Measurements from ENCODE around the gene GCK. TPM values are rescaled to one million over a fixed set of nuclear protein-coding genes. Genes with fewer than 3 reads are reported as not detected.

The GCK gene
- total RNA-seq, 1 donor from 2014 or later: 1.7 TPM

DNA sequence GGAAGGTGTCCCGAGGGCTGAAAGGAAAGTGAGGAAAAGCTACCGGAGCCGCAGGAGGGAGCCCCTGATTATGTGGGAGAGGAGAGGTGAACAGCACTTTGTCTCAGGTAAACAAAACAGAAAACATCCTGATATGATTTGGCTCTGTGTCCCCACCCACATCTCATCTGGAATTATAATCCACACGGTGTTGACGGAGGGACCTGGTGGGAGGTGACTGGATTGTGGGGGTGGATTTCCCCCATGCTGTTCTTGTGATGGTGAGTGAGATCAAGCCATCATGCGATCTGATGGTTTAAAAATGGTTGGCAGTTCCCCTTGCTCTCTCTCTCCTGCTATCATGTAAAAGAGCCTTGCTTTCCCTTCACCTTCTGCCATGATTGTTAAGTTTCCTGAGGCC is 68.8 kb downstream of the GCK start:
- H3K36me3 ChIP-seq: peaks cover 0 to 35% of the 10 kb centered on the region in 2 donors
- intact Hi-C loops (cut with DNase I): no loop called here
- H3K27ac ChIP-seq: no peak overlapping the region
- TF ChIP-seq POLR2A (IDR thresholded peaks at IDR 0.05) (no peak), POLR2AphosphoS5 (IDR thresholded peaks at IDR 0.05; ENCODE audit: insufficient read depth in 1 of 2, low read depth in 1 of 2) (no peak)
- TF ChIP-seq, protein P1, sequence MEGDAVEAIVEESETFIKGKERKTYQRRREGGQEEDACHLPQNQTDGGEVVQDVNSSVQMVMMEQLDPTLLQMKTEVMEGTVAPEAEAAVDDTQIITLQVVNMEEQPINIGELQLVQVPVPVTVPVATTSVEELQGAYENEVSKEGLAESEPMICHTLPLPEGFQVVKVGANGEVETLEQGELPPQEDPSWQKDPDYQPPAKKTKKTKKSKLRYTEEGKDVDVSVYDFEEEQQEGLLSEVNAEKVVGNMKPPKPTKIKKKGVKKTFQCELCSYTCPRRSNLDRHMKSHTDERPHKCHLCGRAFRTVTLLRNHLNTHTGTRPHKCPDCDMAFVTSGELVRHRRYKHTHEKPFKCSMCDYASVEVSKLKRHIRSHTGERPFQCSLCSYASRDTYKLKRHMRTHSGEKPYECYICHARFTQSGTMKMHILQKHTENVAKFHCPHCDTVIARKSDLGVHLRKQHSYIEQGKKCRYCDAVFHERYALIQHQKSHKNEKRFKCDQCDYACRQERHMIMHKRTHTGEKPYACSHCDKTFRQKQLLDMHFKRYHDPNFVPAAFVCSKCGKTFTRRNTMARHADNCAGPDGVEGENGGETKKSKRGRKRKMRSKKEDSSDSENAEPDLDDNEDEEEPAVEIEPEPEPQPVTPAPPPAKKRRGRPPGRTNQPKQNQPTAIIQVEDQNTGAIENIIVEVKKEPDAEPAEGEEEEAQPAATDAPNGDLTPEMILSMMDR (IDR thresholded peaks at IDR 0.05): no peak
- DNase-seq (ENCODE audit: extremely low spot score in 2 of 2): no peak
- peaks cover 26% of the 10 kb centered on the region for H3K4me1 ChIP-seq
- H3K27me3 ChIP-seq: no peaks in the 10 kb centered on the region
- H3K4me3 ChIP-seq: no peak overlapping the region
- no peaks in the 10 kb centered on the region for H3K9me3 ChIP-seq

DNA sequence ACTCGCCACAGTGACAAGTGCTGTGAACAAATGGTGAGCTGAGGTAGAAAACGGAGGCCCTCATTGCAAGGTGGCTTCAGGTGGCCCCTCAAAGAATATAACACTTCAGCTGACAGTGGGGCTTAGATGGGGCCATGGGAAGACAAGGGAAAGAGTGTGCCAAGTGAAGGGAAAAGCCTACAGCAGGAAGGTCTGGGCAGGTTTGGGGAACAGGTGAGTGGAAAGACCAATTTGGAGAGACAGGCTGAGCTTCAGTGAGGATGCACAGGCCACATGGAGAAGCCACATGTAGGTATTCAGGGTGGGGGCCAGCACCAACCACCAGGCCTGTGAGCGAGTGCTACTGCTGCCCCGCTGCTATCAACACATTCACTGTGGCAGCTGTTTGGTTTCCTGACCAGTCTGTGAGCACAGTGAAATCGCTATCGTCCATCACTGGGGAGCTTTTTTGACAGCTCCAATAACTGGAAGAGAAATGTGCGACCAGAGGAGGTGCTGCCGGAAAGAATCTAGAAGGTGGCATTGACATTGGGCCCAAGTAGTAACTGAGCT is 69.3 kb downstream of the GCK start:
- Histone ChIP-seq H3K9me3 (no peaks in the 10 kb centered on the region), H3K36me3 (peaks cover 0 to 40% of the 10 kb centered on the region in 2 donors), H3K27me3 (no peaks in the 10 kb centered on the region), H3K27ac (no peak overlapping the region), H3K4me1 (peaks cover 26% of the 10 kb centered on the region), H3K4me3 (no peak overlapping the region)
- TF ChIP-seq POLR2AphosphoS5 (IDR thresholded peaks at IDR 0.05; ENCODE audit: insufficient read depth in 1 of 2, low read depth in 1 of 2) (no peak), POLR2A (IDR thresholded peaks at IDR 0.05) (no peak)
- TF ChIP-seq, protein P1 (IDR thresholded peaks at IDR 0.05): no peak
- DNase-seq (ENCODE audit: extremely low spot score in 2 of 2): no peak
- intact Hi-C loops (cut with DNase I): loop anchor here (5.0 kb wide), 1 partner anchor 43 kb away; no protein-coding TSS in a partner anchor

DNA sequence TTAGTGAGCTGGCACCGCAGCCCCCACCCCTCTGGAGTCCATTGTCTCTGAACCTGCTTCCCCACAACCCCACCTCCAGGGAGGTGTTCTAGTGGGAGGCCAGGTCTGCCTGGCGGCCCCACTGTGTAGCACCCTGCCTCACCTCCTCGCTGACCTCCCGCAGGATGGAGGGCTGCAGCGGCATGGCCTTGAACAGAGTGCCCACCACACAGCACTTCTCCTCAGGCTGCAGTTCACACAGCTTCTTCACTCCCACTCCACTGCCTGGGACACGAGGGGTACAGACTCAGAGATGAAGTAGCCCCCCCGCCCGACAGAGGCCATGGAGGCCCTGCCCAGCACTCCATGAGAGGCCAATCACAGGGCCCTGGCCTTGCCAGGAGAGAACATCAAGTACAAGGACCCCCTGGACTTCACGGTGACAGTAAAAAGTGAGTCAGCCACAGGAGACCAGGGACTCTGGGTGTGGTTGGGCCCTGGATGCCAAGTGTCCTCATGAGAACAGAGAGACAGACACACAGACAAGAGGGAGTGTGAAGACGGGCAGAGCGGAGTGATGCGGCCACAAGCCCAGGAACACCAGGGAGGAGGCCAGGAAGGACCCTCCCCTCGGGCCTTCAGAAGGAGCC is 71.3 kb downstream of the GCK start:
- Histone ChIP-seq H3K27ac (no peak overlapping the region), H3K9me3 (no peaks in the 10 kb centered on the region), H3K4me3 (no peak overlapping the region), H3K4me1 (peaks cover 25% of the 10 kb centered on the region), H3K36me3 (peaks cover 0 to 60% of the 10 kb centered on the region in 2 donors), H3K27me3 (no peaks in the 10 kb centered on the region)
- no peak for DNase-seq (ENCODE audit: extremely low spot score in 2 of 2)
- intact Hi-C loops (cut with DNase I): loop anchor here (5.0 kb wide), 1 partner anchor 41 kb away; no protein-coding TSS in a partner anchor
- no peak for TF ChIP-seq POLR2AphosphoS5 (IDR thresholded peaks at IDR 0.05; ENCODE audit: insufficient read depth in 1 of 2, low read depth in 1 of 2)
- TF ChIP-seq, protein P1 (IDR thresholded peaks at IDR 0.05): no peak
- TF ChIP-seq POLR2A (IDR thresholded peaks at IDR 0.05): no peak

DNA sequence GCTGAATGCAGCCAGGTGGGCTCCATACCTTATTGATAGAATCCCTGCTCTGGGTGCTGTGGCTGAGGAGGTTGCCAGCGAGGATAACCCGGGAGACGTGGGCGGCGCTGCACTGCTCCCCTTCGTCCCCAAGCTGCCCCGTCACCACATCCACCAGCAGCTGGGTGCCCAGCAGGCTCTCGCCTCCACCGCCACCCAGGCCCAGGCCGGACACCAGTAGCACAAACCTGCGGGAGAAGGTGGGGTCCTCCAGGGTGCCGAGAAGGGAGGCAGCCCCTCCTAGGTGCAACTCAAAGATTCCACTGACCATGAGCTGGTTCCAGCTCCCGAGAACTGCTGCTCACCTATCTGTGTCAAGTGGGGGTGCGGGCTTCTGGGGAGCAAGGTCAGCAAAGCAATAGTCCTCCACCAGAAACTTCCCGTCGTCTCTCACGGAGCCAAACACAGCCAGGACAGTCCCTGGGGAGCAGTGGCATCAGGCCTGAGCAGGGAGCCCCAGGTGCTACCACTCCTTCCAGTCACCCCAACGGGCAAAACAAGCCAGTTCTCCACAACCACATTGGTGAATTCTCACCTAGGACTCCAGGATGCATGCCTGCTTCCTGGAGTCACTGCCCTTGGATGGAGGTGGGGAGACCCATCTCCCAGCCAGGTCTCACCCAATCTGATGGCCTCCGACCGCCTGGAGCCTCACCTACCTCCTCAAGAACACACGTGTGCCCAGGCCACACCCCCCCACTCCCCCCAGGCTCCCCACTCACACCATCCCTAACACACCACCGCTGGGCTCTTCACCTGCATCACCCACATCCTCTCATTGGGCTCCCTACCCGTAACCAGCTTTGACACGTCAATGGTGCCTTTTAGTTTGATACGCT is 72.2 kb downstream of the GCK start:
- peaks cover 0 to 64% of the 10 kb centered on the region in 2 donors for H3K36me3 ChIP-seq

More for the DNA sequence above, 72.2 kb downstream of the GCK start:
- Histone ChIP-seq H3K4me1 (peaks cover 16% of the 10 kb centered on the region), H3K4me3 (no peak overlapping the region), H3K27me3 (no peaks in the 10 kb centered on the region), H3K27ac (no peak overlapping the region), H3K9me3 (no peaks in the 10 kb centered on the region)
- intact Hi-C loops (cut with DNase I): loop anchor here (5.0 kb wide), 1 partner anchor 40 kb away; no protein-coding TSS in a partner anchor
- DNase-seq (ENCODE audit: extremely low spot score in 2 of 2): no peak
- no peak for TF ChIP-seq POLR2AphosphoS5 (IDR thresholded peaks at IDR 0.05; ENCODE audit: insufficient read depth in 1 of 2, low read depth in 1 of 2)
- no peak for TF ChIP-seq POLR2A (IDR thresholded peaks at IDR 0.05)
- TF ChIP-seq, protein P1 (IDR thresholded peaks at IDR 0.05): no peak

All from vagina (tissue), 2 donors.